Mesendoderm (in vitro differentiated cells): Measurements from ENCODE around the gene MYCL.

Experiments
- DNase-seq: peaks from one replicate; pipeline ENCODE4 v3.0.0; 2013
- H2AK5ac ChIP-seq: 2 replicates; pipeline ENCODE4 v1.6.1; 2013; ENCODE audit warnings: low read length, inconsistent platforms
- H2BK120ac ChIP-seq: 2 replicates; pipeline ENCODE4 v1.6.1; 2013; ENCODE audit warnings: low read depth, mild to moderate bottlenecking, low read length, moderate library complexity, mixed read lengths
- H2BK15ac ChIP-seq: replicated peaks from 2 replicates; pipeline ENCODE4 v1.6.1; 2013; ENCODE audit warnings: low read depth, mild to moderate bottlenecking, moderate library complexity
- H2BK5ac ChIP-seq: 2 replicates; pipeline ENCODE4 v1.6.1; 2013; ENCODE audit warnings: low read length, inconsistent platforms
- H3K18ac ChIP-seq: 2 replicates; pipeline ENCODE4 v1.6.1; 2013; ENCODE audit warnings: mild to moderate bottlenecking, low read length, mixed read lengths
- H3K23ac ChIP-seq: one replicate; pipeline ENCODE4 v1.6.1; 2013; ENCODE audit warnings: low read length
- H3K27ac ChIP-seq: 2 replicates; pipeline ENCODE4 v1.5.1; 2013; ENCODE audit warnings: low read depth, mild to moderate bottlenecking, inconsistent platforms, low read length, moderate library complexity
- H3K27me3 ChIP-seq: 2 replicates; pipeline ENCODE4 v1.6.1; 2013; ENCODE audit warnings: low read length, control low read depth, mild to moderate bottlenecking, inconsistent platforms; ENCODE audit not compliant: insufficient read depth, poor library complexity
- H3K36me3 ChIP-seq: 2 replicates; pipeline ENCODE4 v1.6.1; 2013; ENCODE audit warnings: low read length, inconsistent platforms; ENCODE audit not compliant: control insufficient read depth, insufficient read depth
- H3K4ac ChIP-seq: one replicate; pipeline ENCODE4 v1.6.1; 2013; ENCODE audit warnings: low read depth, mild to moderate bottlenecking, low read length, moderate library complexity
- H3K4me1 ChIP-seq: 2 replicates; pipeline ENCODE4 v1.6.1; 2013; ENCODE audit warnings: low read depth, low read length, inconsistent platforms; ENCODE audit not compliant: control insufficient read depth
- H3K4me2 ChIP-seq: 2 replicates; pipeline ENCODE4 v1.6.1; 2013; ENCODE audit warnings: low read length
- H3K4me3 ChIP-seq: 2 replicates; pipeline ENCODE4 v1.5.1; 2013; ENCODE audit warnings: mild to moderate bottlenecking, low read length
- H3K56ac ChIP-seq: one replicate; pipeline ENCODE4 v1.6.1; 2013; ENCODE audit warnings: low read length
- H3K79me1 ChIP-seq: 2 replicates; pipeline ENCODE4 v1.6.1; 2013; ENCODE audit warnings: low read length, inconsistent platforms
- H3K79me2 ChIP-seq: 2 replicates; pipeline ENCODE4 v1.6.1; 2013; ENCODE audit warnings: mild to moderate bottlenecking, low read length; ENCODE audit not compliant: control insufficient read depth, insufficient read depth
- H3K9ac ChIP-seq: 2 replicates; pipeline ENCODE4 v1.6.1; 2013; ENCODE audit warnings: low read length, inconsistent platforms
- H4K5ac ChIP-seq: one replicate; pipeline ENCODE4 v1.6.1; 2013; ENCODE audit warnings: low read length
- H4K8ac ChIP-seq: one replicate; pipeline ENCODE4 v1.6.1; 2013; ENCODE audit warnings: low read depth, mild to moderate bottlenecking, control low read depth, low read length, moderate library complexity
- WGBS: extraction: QIAGEN DNeasy Blood & Tissue Kit; methylation state at CpG from one replicate; pipeline ENCODE4 v1.1.7; 2013; ENCODE audit warnings: low lambda C conversion rate, missing lambda C conversion rate; ENCODE audit not compliant: insufficient coverage; ENCODE audit errors: extremely low coverage; 5-methylcytosine and 5-hydroxymethylcytosine counted together

Gene MYCL

GRCh38 chr1:39933956-39934941, 32.5 kb upstream of the MYCL start:
- H3K79me2 ChIP-seq = no peaks in the 10 kb centered on the region
- no peaks in the 10 kb centered on the region for H3K79me1 ChIP-seq
- H2BK120ac ChIP-seq = no peak overlapping the region
- no CpG with 5 or more reads among the region's 12 CpGs for WGBS
- H3K36me3 ChIP-seq = no peaks in the 10 kb centered on the region
- no peaks in the 10 kb centered on the region for H3K27me3 ChIP-seq
- DNase-seq = no peak
- H3K4me2 ChIP-seq = no peak overlapping the region
- no peaks in the 10 kb centered on the region for H3K4me1 ChIP-seq
- no peak overlapping the region for H3K18ac ChIP-seq
- H2BK15ac ChIP-seq = no peak overlapping the region
- no peak overlapping the region for H3K23ac ChIP-seq
- H3K4me3 ChIP-seq = no peak overlapping the region
- H4K8ac ChIP-seq = no peak overlapping the region
- H3K27ac ChIP-seq = no peak overlapping the region
- no peak overlapping the region for H3K4ac ChIP-seq
- no peak overlapping the region for H2BK5ac ChIP-seq
- no peak overlapping the region for H3K56ac ChIP-seq
- no peak overlapping the region for H2AK5ac ChIP-seq
- no peak overlapping the region for H4K5ac ChIP-seq
- H3K9ac ChIP-seq = no peak overlapping the region

DNA sequence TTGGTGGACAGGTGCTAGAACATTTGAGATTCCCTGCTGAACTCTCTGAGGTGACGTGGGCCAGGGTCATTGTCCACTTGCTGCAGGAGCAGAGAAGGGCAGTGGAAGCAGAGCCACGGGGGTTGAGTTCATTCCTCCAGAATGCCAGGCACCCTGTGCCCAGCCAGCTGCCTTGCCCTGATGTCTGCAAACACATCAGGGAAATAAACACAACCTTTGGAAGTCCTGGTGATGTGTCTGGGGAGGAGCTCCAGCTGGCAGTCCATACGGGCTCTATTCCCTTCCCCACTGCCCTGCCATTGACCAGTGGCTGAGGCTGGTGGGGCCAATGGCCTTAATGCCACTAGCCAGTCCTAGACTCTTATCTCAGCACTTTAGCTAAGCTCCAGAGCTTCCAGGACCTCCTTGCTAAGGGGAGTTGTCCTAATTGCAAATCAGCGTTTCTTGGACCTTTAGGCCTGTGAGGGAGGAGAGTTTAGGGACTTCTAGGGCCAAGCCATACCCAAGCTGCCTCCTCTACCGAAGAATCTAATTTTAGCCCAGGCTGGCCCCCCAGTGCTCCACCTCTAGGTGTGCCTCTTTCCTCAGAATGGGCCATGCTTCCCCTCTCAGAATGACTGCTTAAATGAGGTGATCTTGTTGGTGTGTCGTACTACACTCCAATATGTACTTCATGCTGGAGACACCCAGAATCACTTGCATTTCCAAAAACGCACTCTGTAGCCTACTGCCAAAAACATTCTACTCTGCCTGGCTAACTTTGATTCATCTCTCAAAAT, 27.3 kb upstream of the MYCL start:
- WGBS = no CpG with 5 or more reads among the region's 7 CpGs
- Histone ChIP-seq H3K4me2 (no peak overlapping the region), H3K4me3 (no peak overlapping the region), H4K8ac (no peak overlapping the region), H2BK120ac (no peak overlapping the region), H3K9ac (no peak overlapping the region), H3K27ac (no peak overlapping the region), H2BK15ac (no peak overlapping the region), H3K56ac (no peak overlapping the region), H2BK5ac (no peak overlapping the region), H3K18ac (no peak overlapping the region), H3K79me1 (no peaks in the 10 kb centered on the region), H3K4ac (no peak overlapping the region), H2AK5ac (no peak overlapping the region), H3K79me2 (no peaks in the 10 kb centered on the region), H4K5ac (no peak overlapping the region), H3K36me3 (no peaks in the 10 kb centered on the region), H3K27me3 (no peaks in the 10 kb centered on the region), H3K4me1 (no peaks in the 10 kb centered on the region), H3K23ac (no peak overlapping the region)
- DNase-seq = no peak

GRCh38 chr1:39927538-39927937, 25.8 kb upstream of the MYCL start:
- no peak overlapping the region for H3K4me2 ChIP-seq
- H3K4ac ChIP-seq = no peak overlapping the region
- H2BK15ac ChIP-seq = no peak overlapping the region
- no peak overlapping the region for H3K27ac ChIP-seq
- H4K8ac ChIP-seq = no peak overlapping the region
- no peaks in the 10 kb centered on the region for H3K79me2 ChIP-seq
- no peaks in the 10 kb centered on the region for H3K79me1 ChIP-seq
- H2BK120ac ChIP-seq = no peak overlapping the region
- H2BK5ac ChIP-seq = no peak overlapping the region
- H3K4me3 ChIP-seq = no peak overlapping the region
- H4K5ac ChIP-seq = no peak overlapping the region
- WGBS = no CpG with 5 or more reads among the region's 3 CpGs
- DNase-seq = no peak
- no peak overlapping the region for H3K9ac ChIP-seq
- no peak overlapping the region for H3K23ac ChIP-seq
- H2AK5ac ChIP-seq = no peak overlapping the region
- H3K56ac ChIP-seq = no peak overlapping the region
- H3K18ac ChIP-seq = no peak overlapping the region
- H3K4me1 ChIP-seq = no peaks in the 10 kb centered on the region
- H3K27me3 ChIP-seq = no peaks in the 10 kb centered on the region
- H3K36me3 ChIP-seq = no peaks in the 10 kb centered on the region

- Histone ChIP-seq H2BK15ac (no peak overlapping the region), H3K4me1 (peaks cover 4% of the 10 kb centered on the region), H2BK120ac (no peak overlapping the region), H3K9ac (no peak overlapping the region), H3K79me1 (no peaks in the 10 kb centered on the region), H3K56ac (no peak overlapping the region), H3K79me2 (no peaks in the 10 kb centered on the region), H3K4ac (no peak overlapping the region), H3K27me3 (no peaks in the 10 kb centered on the region), H3K18ac (no peak overlapping the region), H4K5ac (no peak overlapping the region), H2BK5ac (no peak overlapping the region), H3K4me3 (no peak overlapping the region), H4K8ac (no peak overlapping the region), H3K27ac (no peak overlapping the region), H3K36me3 (no peaks in the 10 kb centered on the region), H2AK5ac (no peak overlapping the region), H3K4me2 (no peak overlapping the region), H3K23ac (no peak overlapping the region)
- WGBS = no CpG with 5 or more reads among the region's 6 CpGs
- DNase-seq = no peak
These were observed 25.1 kb upstream of the MYCL start for GRCh38 chr1:39926820-39927219.

GRCh38 chr1:39926343-39926793, 24.7 kb upstream of the MYCL start:
- H3K4me1 ChIP-seq = peaks cover 4% of the 10 kb centered on the region
- no peak overlapping the region for H4K8ac ChIP-seq
- H3K27ac ChIP-seq = no peak overlapping the region
- H2AK5ac ChIP-seq = no peak overlapping the region
- H4K5ac ChIP-seq = no peak overlapping the region
- H3K18ac ChIP-seq = no peak overlapping the region
- no peaks in the 10 kb centered on the region for H3K27me3 ChIP-seq
- H3K4me2 ChIP-seq = no peak overlapping the region
- H3K23ac ChIP-seq = no peak overlapping the region
- peak; percentile 65 for DNase-seq
- H2BK5ac ChIP-seq = no peak overlapping the region
- no peak overlapping the region for H2BK120ac ChIP-seq
- no peaks in the 10 kb centered on the region for H3K36me3 ChIP-seq
- no peak overlapping the region for H3K4ac ChIP-seq
- no peak overlapping the region for H3K9ac ChIP-seq
- no peak overlapping the region for H2BK15ac ChIP-seq
- WGBS = no CpG with 5 or more reads among the region's 6 CpGs
- no peak overlapping the region for H3K56ac ChIP-seq
- no peaks in the 10 kb centered on the region for H3K79me2 ChIP-seq
- H3K4me3 ChIP-seq = no peak overlapping the region
- H3K79me1 ChIP-seq = no peaks in the 10 kb centered on the region
